GM18519 (cell line): ENCODE measurements around the gene ZNF469.
"Not testable (repeated sequence)": the region's sequence is repeated elsewhere in the genome, so short reads cannot be mapped to it uniquely, and the experiment has no call there.

Experiments
- ATAC-seq: cut with Tn5 transposase; IDR thresholded peaks from one replicate; pipeline ENCODE4 v1.9.1; 2021; ENCODE audit warnings: mild to moderate bottlenecking, moderate library complexity; ENCODE audit not compliant: unreplicated experiment, low FRiP score

Gene ZNF469

DNA sequence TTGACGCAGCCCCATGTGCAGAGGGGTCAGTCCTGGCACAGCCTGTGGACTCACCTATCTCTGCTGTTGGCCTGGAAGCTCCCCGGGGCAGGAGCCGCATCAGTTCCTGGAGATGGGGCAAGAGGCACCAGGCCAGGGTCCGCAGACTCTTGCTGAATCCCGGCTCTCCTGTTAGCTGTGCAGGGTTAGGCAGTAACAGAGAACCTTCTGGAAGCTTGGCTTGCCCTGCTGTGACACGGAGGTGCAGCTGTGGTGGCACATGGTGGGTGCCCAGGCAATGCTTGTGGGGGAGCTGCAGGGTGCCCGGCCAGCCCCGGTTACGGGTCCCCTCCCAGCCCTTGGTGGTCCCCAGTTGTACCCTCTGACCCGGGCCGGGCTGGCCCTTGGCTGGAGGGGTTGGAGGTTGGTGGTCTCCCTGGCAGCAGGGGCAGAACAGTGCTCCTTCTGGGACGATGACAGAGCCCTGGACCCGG is 26.0 kb upstream of the ZNF469 start:
- no peak for ATAC-seq

DNA sequence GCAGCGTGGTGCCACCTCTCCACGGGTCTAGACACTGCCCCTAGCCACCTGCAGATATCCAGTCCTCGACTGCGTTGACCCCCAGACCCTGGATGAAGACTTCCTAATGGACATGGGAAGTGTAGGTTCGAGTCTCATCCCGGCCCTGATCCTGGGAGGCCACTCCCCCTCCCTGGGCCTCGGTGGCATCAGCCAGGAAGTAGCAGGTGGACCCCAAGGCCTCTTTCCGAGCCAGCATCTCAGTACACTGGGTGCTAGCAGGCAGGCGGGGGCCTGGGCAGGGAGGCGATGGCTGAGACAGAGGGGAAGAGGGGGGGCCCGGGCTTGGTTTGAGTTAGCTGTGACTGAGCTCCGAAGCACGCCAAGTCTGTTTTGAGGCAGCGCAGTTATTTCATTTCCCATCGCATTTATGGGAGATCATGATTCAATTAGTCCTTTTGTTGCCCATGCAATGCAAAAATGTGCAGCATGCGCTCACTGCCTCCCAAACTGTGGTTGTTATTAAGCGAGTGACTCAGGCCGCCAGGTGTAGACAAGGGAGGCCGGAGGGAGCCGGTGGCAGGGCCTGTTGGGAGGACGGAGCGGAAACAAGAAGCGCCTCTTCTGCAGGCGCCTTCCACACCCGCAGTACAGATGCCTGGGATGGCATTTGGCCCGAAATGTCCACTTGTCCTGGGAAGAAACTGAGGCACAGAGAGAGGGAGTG is 25.3 kb upstream of the ZNF469 start:
- ATAC-seq, result no peak

DNA sequence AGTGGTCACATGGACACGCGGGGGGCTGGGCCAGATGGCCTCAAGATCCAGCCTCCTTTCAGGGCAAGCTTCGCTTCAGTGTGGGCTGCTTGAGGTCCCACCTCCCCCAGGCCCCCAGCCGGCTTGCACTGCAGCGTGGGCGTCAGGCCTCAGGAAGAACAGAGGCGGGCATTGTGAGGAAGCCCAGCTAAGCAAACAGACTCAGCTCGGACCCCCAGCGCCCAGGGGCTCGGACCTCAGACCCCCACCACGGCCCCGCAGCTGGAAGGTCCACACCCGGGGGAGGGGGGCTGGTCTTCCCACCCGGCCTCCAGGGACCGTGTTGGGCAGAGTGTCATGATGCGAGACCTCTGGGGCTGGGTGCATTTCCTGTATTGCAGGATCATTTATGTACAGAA is 24.7 kb upstream of the ZNF469 start:
- ATAC-seq, result no peak

DNA sequence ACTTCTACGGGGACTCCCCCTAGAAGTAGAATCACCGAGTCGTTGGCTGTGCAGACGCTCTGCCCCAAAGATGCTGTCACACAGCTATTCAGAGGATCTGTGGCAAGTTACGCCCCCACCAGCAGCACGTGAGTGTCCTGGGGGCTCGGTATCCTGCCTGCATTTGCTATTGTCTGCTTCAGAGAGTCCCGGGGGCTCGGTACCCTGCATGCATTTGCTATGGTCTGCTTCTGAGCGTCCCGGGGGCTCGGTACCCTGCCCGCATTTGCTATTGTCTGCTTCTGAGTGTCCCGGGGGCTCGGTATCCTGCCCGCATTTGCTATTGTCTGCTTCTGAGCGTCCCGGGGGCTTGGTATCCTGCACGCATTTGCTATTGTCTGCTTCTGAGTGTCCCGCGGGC is 23.8 kb upstream of the ZNF469 start:
- no peak for ATAC-seq

DNA sequence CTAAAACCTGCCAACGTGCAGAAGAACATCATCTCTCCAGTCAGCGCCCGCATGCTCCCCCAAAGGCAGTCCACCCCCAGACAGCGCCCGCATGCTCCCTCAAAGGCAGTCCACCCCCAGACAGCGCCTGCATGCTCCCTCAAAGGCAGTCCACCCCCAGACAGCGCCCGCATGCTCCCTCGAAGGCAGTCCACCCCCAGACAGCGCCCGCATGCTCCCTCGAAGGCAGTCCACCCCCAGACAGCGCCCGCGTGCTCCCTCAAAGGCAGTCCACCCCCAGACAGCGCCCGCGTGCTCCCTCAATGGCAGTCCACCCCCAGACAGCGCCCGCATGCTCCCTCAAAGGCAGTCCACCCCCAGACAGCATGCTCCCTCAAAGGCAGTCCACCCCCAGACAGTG is 22.4 kb upstream of the ZNF469 start:
- not testable (repeated sequence) for ATAC-seq

DNA sequence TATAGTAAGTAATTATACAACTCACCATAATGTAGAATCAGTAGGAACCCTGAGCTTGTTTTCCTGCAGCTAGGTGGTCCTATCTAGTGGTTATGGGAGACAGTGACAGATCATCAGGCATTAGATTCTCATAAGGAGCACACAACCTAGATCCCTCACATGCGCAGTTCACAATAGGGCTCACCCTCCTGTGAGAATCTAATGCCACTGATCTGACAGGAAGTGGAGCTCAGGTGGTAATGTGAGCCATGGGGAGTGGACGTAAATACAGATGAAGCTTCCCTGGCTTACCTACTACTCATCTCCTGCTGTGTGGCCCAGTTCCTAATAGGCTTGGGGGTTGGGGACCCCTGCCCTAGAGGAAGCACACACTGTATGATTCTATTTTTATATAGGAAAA is 21.8 kb upstream of the ZNF469 start:
- no peak for ATAC-seq

DNA sequence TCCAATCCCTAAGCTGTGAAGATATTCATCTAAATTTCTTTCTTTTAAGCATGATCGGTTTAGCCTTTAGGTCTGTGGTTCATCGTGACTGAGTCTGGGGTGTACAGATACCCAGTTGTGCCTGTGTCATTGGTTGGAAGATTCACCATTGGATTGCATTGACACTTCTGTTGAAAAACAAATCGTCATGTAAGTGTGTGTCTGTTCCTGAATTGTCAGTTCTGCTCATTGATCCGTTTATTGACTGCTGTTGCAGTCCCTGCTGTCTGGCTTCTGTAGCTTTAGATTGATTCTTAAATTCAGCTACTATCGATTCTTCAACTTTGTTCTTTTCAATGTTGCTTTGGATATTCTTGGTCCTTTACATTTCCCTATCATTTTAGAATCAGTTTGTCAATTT is 21.0 kb upstream of the ZNF469 start:
- ATAC-seq, result no peak

DNA sequence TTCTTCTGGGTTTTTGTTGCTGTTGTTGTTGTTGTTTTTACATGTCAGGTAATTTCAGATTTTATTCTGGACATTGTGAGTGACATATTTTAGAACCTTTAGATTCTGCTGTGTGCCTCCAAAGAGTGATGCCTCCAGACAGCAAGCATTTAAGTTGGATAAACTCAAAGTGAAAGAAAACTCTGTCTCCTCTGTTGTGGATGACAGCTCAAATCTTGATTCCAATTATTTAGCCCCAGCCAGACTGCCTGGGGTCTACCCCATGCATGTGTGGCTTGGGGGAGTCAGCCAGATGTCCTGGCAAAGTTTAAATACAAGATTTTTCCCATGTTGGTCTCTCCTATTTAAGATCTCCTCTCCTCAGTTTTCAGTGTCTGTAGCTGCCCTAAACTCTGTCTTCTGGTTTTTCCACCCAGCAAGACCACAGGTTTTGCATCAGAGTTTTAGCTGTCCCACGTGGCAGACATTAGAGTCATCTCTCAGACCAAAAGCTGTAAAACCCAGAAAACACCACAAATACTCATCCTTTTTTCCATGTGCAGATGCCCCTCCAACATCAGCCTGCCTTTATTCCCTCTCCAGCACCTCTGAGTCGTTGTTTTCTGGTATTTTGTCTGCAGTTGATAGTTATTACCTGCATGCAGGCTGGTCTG is 19.4 kb upstream of the ZNF469 start:
- ATAC-seq, result no peak

DNA sequence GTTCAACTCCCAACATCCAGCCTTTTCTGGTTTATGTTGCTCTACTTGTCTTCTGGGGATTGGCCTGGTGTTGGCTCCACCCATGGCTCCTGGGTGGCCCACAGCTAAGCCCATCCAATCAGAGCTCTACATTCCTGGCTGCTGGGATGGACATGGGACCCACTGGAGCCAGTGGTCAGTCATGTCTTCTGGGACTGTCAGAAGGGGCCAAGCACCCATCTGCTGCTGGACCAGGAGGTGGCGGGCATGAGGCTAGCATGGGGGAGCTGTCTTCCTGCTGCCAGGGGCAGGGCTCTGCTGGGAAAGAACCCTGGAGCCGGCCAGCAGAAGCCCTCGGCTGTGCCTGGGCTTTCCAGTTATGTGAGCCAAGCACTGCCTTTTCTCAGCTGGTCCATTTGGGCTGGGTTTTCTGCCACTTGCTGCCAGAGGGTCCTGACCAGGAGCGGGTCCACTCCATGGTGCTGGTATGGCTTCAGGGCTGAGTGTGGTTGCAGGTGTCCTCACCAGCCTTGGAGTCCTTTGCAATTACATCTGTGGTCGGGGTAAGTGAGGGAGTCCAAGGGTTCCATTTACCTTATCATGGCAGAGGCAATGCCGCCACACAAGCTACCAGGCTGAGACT is 17.4 kb upstream of the ZNF469 start:
- no peak for ATAC-seq

DNA sequence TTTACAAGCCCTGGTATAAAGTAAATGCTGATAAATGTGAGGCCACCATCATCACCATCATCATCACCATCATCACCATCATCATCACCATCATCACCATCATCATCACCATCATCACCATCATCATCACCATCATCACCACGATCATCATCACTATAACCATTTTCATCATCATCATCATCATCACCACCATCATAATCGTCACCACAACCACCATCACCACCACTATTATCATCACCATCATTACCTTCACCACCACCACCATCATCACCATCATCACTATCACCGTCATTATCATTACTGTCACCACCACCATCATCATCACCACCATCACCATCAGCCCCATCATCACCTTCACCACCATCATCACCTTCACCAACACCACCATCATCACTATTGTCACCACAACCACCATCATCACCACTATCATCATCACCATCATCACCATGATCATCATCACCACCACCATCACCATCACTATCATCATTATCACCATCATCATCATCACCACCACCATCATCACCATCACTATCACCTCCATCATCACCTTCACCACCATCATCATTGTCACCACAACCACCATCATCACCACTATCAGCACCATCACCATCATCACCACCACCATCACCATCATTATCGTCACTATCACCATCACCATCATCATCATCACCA is 16.6 kb upstream of the ZNF469 start:
- ATAC-seq, result no peak

DNA sequence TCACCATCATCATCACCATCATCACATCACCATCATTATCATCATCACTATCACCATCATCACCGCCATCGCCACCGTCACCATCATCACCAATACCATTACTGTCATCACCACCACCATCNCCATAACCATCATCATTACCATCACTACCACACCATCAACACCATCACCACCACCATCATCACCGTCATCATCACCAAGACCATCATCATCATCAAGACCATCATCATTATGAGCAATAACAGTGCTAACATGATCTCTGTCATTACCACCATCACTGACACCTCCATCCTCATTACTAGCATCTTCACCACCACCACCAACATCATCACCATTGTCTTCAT is 16.1 kb upstream of the ZNF469 start:
- ATAC-seq, result no peak

DNA sequence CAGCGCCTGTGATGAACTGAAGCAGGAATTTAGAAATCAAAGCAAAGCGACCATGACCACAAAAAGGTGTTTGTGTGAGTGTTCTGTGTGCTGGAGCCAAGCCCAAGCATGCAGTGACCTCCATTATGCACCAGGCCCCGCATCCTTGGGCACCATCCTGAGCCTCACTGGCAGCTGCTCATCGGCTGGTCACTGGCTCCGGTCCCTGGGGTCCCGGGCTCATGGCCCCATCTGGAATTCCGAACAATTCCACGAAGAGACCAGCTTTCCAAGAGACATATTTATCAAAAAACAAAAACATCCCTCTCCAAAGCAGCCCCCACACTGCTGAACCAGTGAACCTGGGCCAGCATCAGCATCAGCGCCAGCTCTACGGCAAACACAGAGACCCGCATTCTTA is 15.2 kb upstream of the ZNF469 start:
- ATAC-seq, result no peak

DNA sequence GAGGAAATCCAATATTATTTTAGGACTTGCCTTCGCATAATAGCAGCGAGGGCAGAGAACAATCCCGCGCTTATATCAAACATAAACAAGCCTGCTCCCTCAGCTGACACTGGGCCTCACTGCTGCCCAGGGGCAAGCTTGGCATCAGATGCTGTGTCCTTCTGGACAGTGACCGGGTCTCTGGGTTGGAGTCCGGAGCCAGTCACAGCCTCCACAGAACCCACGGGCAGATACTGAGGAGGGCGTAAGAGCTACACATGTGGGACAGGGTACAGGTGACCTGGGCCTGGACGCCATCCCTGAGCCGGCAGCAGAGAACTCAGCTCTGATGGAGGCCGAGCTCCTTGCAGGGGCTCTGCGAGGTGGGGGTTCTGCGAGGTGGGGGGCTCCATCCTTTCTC is 14.7 kb upstream of the ZNF469 start:
- ATAC-seq, result no peak

DNA sequence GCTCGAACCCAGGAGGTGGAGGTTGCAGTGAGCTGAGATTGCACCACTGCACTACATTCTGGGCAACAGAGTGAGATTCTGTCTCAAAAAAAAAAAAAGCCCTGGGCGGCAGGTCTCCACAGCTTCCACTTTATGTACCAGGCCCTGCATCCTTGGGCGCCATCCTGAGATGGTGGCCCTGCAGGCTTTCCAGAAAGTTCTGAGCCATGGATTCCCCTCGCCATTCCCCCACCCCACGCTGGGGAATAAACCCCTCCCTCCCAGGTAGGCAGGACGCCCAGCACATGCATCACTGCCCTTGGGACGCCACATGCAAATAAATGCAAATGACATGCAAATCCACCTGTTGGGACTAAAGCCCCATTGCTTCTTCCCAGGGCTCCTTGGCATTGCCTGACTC is 13.8 kb upstream of the ZNF469 start:
- no peak for ATAC-seq

DNA sequence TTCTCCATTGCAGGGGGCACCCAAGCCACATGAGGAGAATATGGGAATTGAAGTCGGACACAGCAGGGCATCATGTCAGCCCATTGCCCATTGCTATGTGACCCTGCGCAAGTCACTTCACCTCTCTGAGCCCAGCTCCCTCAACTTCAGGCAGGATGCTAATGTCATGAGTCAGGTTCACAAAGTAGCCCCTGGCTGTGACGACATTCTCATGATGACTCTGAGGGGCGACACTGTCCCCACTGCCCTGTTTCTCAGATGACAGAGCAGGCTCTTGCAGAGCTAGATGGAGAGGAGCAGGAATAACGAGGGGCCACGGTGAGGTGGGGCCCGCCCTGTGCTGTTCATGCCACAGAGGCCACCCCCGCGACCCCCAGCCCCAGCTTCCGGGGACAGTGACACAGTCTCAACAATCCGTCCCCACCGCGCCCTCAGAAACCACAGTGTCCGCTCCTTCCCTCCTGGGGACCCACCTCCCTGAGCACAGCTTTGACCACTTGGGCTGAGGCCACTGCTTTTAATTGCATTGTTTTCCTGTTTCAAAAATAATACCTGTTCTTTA is 13.2 kb upstream of the ZNF469 start:
- ATAC-seq, result no peak

DNA sequence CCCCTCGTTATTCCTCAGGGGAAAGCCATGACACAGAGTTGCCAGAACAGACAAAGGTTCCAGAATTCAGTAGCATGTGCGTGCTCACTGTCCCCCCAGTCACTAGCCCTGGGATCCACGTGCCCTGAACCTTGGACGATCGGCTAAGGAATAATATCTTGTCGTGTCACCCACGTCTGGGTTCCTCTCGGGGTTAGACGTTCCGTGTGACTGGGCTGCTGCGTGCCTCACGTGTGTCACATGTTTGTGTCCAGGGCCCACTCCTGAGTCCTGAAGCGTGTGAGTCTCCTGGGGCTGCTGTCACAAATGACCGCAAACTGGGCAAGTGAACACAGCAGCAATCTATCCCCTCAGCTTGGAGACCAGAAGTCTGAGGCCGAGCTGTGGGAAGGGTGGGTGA is 12.4 kb upstream of the ZNF469 start:
- ATAC-seq, result no peak

DNA sequence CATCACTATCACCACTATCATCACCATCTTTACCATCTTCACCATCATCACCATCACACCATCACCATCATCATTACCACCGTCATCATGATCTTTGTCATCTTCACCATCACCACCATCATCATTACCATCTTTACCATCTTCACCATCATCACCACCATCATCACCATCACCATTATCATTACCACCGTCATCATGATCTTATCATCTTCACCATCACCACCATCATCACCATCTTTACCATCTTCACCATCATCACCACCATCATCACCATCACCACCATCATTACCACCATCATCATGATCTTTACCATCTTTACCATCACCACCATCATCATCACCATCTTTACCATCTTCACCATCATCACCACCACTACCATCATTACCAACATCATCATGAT is 10.2 kb upstream of the ZNF469 start:
- ATAC-seq, result no peak

DNA sequence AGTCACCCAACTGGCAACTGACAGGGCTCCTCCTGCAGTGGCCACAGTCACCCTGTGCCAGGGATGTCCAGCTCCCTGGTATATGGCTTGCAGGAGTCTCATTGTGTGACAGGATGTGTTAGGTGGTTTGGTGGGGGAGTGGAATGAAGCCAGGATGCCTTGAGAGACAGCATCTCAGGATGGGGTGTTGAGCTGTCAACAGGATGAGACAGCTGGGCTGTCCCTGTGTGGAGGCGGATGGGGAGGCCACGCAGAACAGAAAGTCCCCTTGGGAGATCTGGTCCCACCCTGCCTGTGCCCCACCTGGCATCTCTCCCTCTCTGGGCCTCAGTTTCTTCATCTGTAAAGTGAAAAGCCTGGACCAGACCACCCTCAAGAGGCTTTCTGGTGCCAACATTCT is 9.5 kb upstream of the ZNF469 start:
- no peak for ATAC-seq

DNA sequence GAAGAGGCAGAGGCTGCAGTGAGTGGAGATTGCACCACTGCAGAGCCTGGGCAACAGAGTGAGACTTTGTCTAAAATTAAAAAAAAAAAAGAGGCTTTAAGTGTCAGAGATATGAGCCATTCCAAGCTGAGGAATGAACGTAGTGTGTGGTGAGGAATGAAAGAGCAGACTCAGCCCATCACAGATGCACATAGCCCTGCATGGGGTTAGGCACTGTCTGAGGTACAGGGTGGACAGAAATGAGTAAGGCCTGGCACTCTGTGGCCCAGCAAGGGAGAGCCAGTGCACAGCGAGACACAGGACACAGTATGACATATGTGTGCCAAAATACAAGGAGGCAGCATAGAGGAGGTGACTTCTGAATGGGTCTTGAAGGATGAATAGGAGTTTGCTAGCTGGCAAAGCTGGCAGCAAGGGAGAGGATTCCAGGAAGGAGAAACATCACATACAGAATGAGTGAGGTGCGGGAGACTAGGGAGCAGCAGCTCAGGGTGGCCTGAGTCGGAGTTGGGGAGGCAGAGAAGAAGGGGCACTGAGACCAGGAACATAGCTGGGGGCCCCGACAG is 8.7 kb upstream of the ZNF469 start:
- no peak for ATAC-seq

DNA sequence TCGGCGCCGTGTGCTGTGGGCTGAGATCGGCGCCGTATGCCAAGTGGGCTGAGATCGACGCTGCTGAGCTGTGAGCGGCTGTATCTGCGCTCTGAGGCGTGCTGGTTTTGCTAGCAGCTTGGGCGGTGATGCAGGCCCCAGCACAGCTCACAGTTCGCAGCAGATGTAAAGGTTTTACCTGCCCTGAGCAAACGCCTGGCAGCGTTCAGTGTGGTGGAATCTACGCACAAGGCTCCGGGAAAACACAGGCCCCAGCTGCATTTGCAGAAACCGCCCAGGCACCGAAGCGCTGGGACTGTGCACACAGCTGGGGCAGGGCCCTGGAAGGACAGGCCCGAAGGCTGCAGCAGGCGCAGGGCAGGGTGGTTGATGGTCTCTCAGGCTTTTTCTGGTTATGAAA is 8.0 kb upstream of the ZNF469 start:
- no peak for ATAC-seq
